GM04504 (cell line): ENCODE data around the gene CAMTA1.
"Not testable (repeated sequence)": the region's sequence is repeated elsewhere in the genome, so short reads cannot be mapped to it uniquely, and the experiment has no call there.

Source experiments
- DNase-seq: peaks from one replicate; pipeline ENCODE4 v3.0.0-alpha.2; 2012; ENCODE audit warnings: low read depth

Gene CAMTA1

GRCh38 chr1:7680207-7680954 lies 895.1 kb downstream of the CAMTA1 start:
- DNase-seq: no peak

- DNase-seq: no peak
Observed at GRCh38 chr1:7680955-7681268, 895.7 kb downstream of the CAMTA1 start.

- no peak for DNase-seq
Observed at GRCh38 chr1:7681401-7681800, 896.1 kb downstream of the CAMTA1 start.

GRCh38 chr1:7683521-7683920 lies 898.3 kb downstream of the CAMTA1 start:
- no peak for DNase-seq

- no peak for DNase-seq
Observed at GRCh38 chr1:7684132-7684531, 898.9 kb downstream of the CAMTA1 start.

- no peak for DNase-seq
Observed at GRCh38 chr1:7684861-7685635, 899.8 kb downstream of the CAMTA1 start.

- no peak for DNase-seq
Observed at GRCh38 chr1:7686301-7686850, 901.1 kb downstream of the CAMTA1 start.

GRCh38 chr1:7687411-7687810 lies 902.2 kb downstream of the CAMTA1 start:
- no peak for DNase-seq

GRCh38 chr1:7688659-7689058 lies 903.4 kb downstream of the CAMTA1 start:
- no peak for DNase-seq

GRCh38 chr1:7689307-7689706 lies 904.1 kb downstream of the CAMTA1 start:
- DNase-seq: not testable (repeated sequence)

- no peak for DNase-seq
Observed at GRCh38 chr1:7690076-7690475, 904.8 kb downstream of the CAMTA1 start.

GRCh38 chr1:7690496-7691182 lies 905.4 kb downstream of the CAMTA1 start:
- DNase-seq: no peak

GRCh38 chr1:7691576-7691975 lies 906.3 kb downstream of the CAMTA1 start:
- DNase-seq: no peak

GRCh38 chr1:7692005-7692404 lies 906.8 kb downstream of the CAMTA1 start:
- no peak for DNase-seq

- not testable (repeated sequence) for DNase-seq
Observed at GRCh38 chr1:7693037-7693436, 907.8 kb downstream of the CAMTA1 start.

GRCh38 chr1:7693662-7694061 lies 908.4 kb downstream of the CAMTA1 start:
- no peak for DNase-seq

- DNase-seq: no peak
Observed at GRCh38 chr1:7694600-7695496, 909.6 kb downstream of the CAMTA1 start.

GRCh38 chr1:7695497-7696117 lies 910.4 kb downstream of the CAMTA1 start:
- no peak for DNase-seq

GRCh38 chr1:7698641-7699040 lies 913.4 kb downstream of the CAMTA1 start:
- DNase-seq: no peak

GRCh38 chr1:7702365-7702764 lies 917.1 kb downstream of the CAMTA1 start:
- DNase-seq: no peak
